CD4-positive, alpha-beta T cell treated with Interleukin-4 for 4 hours (primary cell): ENCODE data around the gene MRPS27.

ENCODE experiments used
- DNase-seq: peaks from one replicate; pipeline ENCODE4 v3.0.0-alpha.2; 2020

MRPS27 gene

DNA sequence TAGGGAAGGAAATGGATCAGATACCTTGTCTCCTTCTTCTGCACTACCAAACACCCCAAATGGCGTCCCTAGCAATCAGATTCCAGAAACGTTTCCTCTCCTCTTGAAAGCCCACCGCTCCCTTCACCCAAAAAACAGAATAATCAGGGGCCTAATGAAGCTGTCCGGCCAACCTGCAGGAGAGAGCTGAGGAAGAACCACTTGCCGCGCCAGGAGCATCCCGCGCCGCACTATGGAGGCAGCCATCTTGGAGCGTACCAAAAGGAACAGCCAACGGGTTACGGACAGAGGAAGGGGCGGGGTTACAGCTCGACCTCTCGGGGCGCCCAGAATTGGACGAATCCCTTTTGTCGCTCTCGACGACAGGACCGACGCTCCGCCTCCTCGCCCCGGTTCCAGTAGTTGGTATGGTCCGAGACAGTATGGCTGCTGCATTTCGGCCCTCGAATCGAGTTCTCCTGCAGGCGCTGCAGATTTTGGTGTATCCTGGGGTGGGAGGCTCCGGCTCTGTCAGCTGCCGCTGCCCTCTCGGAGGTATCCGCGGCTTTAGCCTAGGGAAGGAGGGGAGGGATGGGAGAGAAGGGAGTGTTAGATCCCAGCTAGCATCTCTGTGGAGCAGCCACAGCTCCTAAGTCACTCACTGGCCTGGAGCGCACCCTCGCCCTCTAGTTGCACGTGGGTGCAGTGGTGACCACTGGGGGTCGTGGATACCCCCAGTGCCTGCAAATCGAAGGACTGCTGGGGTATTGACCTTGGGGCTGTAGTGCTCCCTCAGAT, at the start of gene MRPS27, which contains the start of gene PTCD2:
Gene MRPS27, minus strand, starts transcription at position 265 of the 777 bp plus-strand sequence. Its CDS starts 19 bp downstream, at position 246.
Gene PTCD2, plus strand, starts transcription at position 398 of the 777 bp plus-strand sequence. Its CDS starts 10 bp downstream, at position 408.
- peak; percentile 98 for DNase-seq

DNA sequence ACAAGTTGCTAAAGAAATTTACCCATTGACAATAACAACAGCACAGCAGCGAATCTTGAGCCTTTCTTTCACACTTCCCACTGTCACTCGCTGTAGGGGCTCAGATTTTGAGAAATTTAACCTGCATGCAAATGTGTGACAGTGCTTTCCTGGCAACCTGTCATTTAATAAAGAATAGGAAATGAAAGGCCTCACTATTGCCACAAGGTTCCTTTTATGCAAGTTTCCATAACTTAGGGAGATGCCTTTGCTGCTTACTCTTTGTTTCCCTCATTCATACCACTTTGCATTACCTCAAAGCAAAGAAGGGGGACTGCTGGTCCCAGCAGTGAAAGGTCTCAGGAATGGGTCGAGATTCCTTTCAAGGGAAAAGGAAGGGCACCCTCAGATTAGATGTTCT, 49.7 kb upstream of the MRPS27 start:
- no peak for DNase-seq

DNA sequence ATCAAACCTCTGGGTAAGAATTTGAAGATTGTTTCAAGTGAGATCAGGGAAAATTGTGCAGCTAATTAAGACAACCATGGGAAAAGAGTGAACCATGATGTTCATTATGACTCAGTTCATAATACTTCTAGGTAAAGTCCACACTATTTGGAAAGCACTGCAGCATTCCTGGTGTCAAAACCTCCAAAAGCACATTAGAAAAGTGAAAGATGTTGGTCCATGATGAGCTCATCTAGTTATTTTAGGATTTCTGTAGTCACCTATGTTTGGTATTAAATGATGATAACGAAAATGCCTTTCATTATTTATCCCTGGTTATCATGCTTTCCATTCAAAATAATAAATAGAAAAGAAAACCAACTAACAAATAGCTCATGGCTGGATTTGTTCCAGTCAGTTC, 49.3 kb upstream of the MRPS27 start:
- no peak for DNase-seq

DNA sequence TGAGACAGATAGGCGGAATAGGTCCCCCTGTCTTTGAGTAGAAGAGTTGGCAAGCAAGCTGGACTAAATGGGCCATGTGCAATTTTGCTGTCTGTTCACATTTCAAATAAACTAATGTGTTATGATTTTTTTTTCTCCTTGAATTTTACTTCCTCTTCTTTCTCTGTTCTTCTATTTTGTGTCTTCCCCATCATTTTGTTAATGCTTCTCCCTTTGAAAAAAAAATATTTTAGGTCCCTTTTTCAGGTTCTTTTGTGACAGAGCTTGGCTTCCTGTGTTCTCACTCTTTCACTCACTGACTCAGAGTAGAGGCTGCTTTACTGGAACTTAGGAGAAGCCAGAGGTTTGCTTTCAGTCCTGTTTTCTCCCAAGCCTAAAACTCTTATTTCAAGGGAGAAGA, 48.2 kb upstream of the MRPS27 start:
- no peak for DNase-seq

DNA sequence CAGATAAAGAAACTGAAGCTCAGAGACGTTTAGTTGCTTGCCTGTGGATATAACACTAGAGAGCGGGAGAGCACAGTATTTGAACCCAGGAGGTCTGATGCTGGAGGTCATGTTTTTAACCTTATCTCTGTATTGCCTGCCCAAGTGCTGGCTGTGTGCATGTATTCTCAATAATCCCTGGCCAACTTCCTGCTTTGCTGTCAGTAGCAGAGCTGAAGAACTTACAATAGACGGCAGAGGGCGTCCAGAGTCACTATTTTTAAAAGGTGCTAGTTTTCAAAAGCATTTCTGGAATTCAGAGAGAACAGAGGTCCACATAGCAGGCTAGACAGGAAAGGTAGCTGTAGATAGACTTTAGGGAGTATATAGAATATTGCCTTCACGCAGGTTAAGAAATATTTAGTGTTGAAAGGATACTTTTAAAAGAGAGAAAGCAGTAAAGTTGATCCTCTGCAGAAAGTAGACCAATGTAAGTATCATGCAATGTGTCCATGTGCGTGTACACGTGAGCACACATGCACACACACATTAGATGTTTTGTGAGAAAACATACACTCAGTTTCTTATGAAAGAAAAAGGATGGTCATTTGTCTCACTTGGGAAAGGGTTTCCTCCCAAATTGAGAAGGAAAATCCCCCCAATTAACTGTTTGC, 46.4 kb upstream of the MRPS27 start:
- DNase-seq, result peak; percentile 33

DNA sequence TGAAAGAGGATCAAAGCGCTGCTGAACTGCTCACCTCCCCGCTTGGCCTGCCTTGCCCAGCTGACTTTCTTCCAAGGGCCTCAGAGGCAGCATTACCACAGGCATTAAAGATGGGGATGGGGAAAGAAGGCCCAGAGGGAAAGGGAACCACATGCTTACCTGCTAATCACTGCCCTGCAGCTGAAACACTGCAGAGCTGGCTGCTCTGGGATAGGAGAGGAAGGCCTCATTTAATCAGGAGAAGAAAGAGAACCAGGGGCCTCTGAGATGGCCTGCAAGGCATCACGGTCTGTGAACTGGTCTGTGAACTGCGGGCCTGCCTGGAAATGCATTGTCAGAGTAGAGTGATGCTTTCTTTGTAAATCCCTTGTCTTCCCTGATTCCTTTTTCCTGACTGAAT, 44.9 kb upstream of the MRPS27 start:
- DNase-seq, result no peak

DNA sequence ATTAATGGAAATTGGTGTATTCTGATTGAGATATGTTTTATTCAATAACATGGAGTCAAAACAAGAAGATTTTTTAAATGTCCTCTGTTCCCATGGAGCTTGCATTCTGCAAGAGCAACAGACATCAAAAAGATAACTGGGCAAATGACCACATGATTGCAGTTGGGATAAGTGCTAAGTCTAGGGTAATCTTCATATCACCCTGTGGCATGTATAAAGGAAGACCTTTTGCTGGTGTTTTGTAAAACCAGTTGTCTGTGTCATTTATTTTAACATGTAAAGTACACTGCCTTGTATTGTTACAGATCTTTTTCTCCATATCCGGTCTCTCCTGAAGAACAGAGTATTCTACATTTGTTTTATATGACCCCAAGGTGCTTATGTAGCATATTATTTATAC, 44.1 kb upstream of the MRPS27 start:
- DNase-seq, result no peak

DNA sequence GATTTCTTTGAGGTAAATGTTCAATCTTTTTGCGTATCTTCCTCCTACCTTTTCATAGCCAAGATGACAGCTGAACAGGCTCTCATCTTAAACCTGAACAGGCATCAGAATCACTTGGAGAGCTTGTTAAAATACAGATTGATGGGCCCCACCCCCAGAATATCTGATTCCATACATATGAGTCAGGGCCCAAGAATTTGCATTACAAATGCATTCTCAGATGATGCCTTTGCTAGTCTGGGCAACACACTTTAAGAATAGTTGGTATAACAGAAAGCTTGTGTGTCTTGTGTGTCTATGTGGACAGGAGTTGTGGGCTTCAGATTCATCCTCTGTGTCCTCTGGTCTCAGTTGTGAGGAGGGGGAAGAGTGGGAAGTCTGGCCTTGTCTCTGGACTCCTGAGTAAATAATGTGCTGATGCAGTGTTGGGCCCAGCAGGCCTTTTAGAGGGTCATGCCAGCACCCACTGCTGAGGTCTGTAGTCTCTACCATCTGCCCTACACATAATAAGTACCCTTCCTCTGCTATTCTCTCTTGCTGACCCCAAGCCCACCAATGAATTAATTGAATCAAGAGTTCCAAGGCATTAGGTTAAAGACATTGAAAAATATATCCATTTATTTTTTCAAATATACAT, 43.2 kb upstream of the MRPS27 start:
- DNase-seq, result no peak

DNA sequence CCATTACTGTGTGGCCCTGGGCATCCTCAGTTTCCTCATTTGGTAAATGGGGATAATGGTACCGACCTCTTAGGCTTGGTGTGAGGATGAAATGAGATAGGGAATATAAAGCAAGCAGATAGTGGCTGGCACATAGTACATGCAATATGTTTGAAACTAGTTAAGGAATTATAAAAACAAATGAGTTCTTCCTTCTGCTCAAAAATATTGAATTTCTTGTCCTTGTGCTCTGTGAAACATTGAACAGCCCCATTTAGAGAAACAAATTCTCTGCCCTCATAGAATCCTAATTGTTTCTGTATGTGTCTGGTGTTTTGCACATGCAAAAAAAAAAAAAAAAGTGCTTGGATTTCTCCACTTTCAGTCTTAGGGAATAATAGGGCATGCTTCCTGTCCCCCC, 39.8 kb upstream of the MRPS27 start:
- no peak for DNase-seq

DNA sequence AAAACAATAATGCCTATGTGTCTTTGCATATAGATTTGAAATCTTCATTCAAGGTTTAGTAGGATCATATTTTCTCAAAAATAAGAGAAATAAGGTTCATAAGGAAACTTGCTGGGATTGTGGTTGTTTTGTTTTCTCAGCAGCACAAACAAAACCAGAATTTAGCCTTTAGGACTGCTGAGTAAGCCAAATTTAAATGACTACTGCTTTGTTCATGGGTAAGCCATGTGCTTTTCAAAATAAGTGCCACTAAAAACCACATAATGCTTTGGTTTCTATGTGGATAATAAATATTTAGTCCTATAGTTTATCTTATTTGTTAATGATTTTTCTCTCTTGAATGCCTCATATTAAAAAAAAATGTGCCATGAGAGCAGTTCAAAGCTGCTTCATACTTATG, 38.9 kb upstream of the MRPS27 start:
- DNase-seq, result no peak

DNA sequence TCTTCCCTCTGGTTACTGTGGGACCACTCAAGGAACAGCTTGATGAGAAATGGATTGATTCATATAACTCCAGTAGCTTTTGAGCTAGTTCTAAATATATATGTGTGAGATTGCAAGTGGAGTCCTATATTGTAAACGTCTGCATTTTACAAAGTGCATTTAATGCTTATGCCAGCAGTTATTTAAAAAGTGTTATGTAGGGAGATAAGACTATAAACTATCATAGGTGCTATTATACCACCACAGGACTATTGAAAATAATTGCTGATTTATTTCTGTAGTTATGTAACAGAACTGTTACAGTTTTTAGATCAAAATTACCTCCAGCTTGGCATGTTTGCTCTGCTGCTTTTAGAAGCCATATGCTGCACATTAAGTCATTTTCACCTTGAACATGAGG, 36.3 kb upstream of the MRPS27 start:
- DNase-seq, result no peak

DNA sequence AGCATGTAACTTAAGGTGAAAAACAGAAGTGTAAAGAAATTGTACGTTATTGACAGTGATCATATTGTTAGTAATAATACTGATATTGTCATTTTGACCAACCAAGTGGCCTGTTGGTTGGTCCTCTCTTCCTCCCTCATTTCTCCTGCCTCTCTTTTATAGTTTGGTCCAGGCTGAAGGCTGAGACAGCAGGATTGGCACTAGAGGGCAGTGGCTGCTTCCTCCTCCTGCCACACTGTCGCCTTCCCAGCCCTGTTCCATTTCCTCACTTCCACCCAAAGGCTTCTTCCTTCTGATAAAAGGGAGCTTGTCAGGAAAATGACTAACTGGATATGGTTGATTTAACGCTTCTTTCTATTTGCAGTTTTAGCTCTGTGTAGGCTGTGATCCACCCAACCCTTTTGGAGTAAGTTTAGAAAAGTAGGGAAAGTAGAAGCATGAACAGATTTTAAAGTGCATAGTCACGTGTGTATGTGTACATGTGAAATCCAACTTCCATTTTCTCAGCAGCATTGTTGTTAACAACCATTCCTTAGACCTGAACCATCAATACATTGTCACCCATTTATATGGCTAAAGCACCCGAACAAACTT, 35.8 kb upstream of the MRPS27 start:
- DNase-seq, result no peak

DNA sequence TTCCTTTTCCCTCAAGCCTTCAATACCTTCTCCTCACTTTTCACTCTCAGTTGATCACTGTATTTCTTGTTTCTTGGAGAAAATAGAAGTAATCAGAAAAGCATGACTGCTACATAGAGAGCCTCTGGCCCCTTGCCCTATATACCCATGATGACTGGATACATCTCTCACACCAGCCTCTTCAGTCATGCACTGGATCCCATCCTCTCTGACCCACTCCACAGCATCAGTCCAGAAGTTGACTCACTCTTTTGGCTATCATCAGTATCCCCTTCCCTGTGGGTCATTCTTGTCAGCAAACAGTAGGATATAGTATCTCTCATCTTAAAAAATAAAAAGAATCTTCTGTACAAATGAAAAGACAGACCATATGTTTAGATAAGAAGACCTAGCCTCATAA, 33.0 kb upstream of the MRPS27 start:
- DNase-seq, result no peak

DNA sequence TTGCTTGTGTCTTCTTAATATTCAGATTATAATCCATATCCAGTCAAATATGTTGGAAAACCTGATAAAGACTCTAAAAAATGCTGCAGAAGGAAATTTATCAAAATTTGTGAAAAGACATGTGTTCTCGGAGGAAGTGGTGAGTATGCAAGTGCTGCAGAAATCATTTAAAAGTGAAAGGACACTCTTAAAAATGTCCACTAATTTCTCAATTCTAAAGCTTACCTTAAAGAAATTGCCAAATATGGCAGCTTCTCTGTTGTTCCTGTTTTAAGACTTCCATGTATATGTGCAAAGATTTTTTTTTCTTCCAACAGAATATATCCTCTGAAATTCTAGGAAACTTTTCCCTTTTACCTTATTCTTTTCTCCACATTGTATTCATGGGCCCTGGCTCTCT, 32.6 kb upstream of the MRPS27 start:
- DNase-seq, result no peak

DNA sequence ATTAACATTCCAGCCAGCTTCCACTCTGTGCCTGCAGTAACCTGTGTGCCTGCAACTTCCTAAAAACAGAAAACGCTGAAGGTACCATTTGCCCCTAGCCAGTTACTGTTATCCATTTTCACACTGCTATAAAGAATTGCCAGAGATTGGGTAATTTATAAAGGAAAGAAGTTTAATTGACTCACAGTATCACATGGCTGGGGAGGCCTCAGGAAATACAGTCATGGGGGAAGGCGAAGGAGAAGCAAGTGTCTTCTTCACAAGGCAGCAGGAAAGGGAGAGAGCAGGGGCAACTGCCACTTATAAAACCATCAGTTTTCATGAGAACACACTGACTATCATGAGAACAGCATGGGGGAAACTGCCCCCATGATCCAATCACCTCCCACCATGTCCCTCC, 31.3 kb upstream of the MRPS27 start:
- no peak for DNase-seq

DNA sequence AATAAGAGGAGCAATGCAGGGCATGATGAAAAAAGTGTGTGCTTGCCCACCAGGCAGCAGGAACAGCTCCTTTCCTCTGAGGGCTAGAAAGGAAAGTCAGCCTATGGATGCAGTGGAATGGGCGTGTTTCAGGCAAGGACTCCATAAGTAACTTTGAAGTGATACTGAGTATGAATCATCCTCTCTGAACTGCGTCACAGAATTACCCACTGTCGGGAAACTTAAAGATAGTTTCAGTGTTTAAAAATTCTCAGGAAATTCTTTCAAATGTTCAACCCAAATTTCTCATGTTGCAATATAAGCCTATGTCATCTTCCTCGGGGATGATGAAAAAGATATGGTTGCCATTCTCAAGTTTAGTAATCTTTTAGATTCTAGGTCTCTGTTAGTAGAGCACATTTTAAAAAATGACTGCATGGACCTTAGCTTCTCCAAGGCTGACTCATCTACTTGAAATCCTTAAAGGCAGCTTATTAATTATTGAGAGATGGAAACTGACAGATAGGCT, 27.8 kb upstream of the MRPS27 start:
- DNase-seq, result no peak

DNA sequence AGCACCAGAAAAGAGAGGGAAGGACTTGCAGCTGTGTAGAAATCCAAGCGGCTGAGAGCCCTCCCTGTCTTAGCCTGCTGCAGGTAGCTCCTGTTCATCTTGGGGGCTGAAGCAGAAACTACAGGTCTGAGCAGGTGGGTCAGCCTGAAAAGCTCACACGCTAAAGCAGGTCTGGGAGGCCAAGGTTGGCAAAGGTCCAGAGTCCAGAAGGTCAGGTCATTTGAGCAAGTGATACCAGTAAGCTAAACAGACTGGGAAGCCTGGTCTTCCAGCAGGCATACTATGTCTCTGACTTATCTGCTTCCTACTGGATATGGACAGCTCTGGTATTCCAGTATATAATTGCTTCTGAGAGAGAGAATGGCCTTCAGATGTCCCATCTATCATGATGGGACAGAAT, 26.4 kb upstream of the MRPS27 start:
- no peak for DNase-seq

DNA sequence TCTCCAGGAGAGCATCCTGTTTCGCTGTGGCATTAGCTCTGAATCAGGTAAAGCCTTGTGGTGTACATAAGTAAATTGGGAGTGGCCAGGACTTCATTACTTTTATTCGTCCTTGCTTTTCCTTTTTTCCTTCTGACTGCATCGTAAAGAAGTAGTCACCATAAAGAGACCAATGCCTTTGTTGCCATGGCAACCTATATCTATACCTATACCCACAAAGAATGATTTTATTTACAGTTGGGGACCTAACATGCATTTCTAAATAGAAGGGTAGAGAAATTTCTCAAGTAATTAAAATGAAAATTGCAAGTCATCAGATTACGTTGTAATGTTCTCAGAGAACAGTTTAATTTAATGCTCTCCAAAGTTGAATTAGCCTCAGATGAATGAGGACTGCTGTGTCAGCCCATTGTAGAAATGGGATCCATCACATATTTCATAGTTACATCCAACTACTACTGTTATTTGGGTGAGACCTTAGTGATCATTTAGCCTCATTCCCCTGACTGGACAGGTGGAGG, 18.7 kb upstream of the MRPS27 start:
- no peak for DNase-seq

DNA sequence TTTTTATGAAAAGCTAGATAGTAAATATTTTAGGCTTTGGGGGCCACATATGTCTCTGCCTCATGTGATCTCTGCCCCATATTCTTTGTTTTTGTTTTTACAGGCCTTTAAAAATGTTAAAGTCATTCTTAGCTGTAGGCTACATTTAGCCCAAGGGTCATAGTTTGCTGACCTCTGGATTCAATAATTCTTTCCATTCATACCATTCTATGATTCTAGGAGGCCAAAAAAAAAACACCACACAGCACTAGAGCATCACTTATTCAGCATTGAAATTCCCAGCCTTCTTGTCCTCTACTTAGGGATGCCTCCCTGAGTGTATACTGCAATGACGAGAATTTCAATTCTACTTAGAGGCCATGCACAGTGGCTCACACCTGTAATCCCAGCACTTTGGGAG, 17.1 kb upstream of the MRPS27 start:
- no peak for DNase-seq

DNA sequence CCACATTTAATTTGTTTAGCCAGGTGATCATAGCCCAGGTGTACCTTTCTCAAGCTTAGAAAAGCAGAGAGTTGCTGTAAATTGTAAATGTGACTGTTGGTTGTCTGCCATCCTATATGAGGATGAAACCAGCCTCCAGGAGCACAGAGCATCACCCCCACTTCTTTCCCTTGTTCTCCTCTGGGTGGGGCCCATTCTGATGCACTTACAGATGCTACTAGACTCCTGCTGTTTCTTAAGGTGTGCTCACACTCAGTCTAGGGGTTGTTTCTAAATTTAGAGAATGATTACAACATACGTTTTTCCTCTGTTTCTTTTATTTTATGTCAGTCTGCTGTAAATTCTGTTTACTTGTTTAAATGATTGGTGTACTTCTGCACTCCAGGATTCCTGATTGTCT, 10.7 kb upstream of the MRPS27 start:
- DNase-seq, result no peak

DNA sequence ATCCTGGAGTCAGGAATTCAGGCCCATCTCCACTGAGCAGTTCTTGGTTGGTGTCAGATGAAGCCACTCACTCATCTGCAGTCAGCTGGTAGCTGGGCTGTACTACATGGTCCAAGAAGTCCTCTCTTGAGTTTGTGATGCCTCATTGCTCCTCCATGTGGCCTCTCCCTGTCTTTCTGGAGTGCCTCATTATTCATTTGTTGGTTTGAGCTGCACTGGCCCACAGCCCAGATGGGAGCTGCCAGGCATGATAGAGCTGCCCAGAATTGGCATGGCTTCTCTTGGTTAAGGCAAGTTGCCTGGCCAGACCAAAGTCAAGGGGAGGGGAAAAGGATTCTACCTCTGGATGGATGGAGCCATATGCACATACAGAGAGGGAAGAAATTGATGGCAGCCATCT, 8.1 kb upstream of the MRPS27 start:
- no peak for DNase-seq

DNA sequence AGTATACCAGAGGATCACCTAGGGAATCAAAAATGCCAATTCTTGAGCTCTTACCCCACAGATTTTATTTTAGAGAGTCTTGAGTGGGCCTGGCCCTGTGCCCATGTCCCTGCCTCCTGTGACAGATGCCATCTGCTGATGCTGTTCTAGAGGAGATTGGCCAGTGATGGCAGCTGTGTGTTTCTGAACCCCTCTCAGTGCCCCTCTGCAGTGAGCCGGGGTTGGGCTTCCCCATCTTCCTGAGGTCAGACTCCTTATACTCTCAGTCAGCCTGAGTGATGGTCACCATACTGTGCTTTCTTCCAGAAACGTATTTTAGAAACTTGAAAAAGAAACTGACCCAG, 6.2 kb upstream of the MRPS27 start:
- DNase-seq, result no peak

DNA sequence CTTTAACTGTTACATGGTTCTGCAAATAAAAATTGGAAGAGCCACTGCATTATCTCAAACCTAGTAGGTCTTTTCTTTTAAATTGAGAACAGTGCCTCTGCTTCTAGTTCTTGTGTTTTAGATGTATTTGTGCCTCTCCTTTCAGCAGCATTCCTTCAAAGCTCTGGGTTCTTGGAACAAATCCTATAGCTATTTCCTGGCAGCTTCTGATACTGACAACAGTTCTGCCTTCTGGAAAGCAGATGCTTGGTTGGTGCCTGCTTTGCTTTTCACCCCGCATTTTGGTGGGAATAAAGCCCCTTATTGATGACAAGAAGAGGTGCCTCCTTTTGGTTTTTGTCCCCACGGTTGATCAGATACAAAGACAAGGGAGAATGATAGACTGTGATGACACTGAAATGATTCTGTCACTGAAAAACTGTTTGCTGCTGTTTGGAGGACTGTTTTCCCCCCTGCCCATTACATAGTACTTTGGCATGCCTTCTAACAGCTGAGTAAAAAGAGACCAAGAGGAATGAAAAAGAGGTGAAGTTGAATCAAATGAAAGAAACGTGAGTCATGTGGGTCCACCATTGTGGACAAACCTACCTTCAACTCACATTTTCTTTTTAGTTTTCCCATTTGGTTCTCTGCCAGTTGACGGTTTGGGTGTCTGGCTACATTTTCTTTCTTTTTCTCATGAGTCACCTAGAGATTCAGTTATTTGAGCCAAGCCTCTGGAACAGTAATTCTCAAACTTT, 5.7 kb upstream of the MRPS27 start:
- no peak for DNase-seq
